HG03571 (cell line): ENCODE data around the gene SYNGR3.
"Not testable (repeated sequence)": the region's sequence is repeated elsewhere in the genome, so short reads cannot be mapped to it uniquely, and the experiment has no call there.

Source experiments
- ATAC-seq: cut with Tn5 transposase; IDR thresholded peaks from one replicate; pipeline ENCODE4 v1.9.1; 2021; ENCODE audit not compliant: unreplicated experiment

SYNGR3 gene

GRCh38 chr16:1959269-1960039, 30.3 kb upstream of the SYNGR3 start, which contains the start of gene NDUFB10:
NDUFB10 (plus strand) TSS chr16:1959538; CDS start chr16:1959625, 87 bp downstream.
- ATAC-seq: peak; percentile 48

- no peak for ATAC-seq
These were observed 28.8 kb upstream of the SYNGR3 start for GRCh38 chr16:1960665-1961630.

- no peak for ATAC-seq
These were observed 28.1 kb upstream of the SYNGR3 start for GRCh38 chr16:1961651-1962067.

- ATAC-seq: not testable (repeated sequence)
These were observed 27.3 kb upstream of the SYNGR3 start for GRCh38 chr16:1962161-1963153.

GRCh38 chr16:1963806-1964505, 25.8 kb upstream of the SYNGR3 start:
- no peak for ATAC-seq

- ATAC-seq: peak; percentile 68
These were observed 25.0 kb upstream of the SYNGR3 start, which contains the start of gene RPS2 for GRCh38 chr16:1964506-1965395. RPS2 (minus strand) TSS chr16:1964826; CDS start chr16:1964625, 201 bp downstream.

- no peak for ATAC-seq
These were observed 24.3 kb upstream of the SYNGR3 start for GRCh38 chr16:1965396-1966001.

GRCh38 chr16:1966460-1966859, 23.3 kb upstream of the SYNGR3 start, which contains the start of gene RNF151:
RNF151 (plus strand) TSS chr16:1966856; CDS start chr16:1966882, 26 bp downstream.
- ATAC-seq: no peak

- no peak for ATAC-seq
These were observed 21.4 kb upstream of the SYNGR3 start for GRCh38 chr16:1968146-1968953.

- peak; percentile 58 for ATAC-seq
These were observed 17.8 kb upstream of the SYNGR3 start, which contains the start of gene TBL3 for GRCh38 chr16:1971796-1972489. TBL3 (plus strand) TSS chr16:1972053; CDS start chr16:1972165, 112 bp downstream.

- no peak for ATAC-seq
These were observed 17.3 kb upstream of the SYNGR3 start for GRCh38 chr16:1972490-1972877.

GRCh38 chr16:1973461-1974156, 16.2 kb upstream of the SYNGR3 start:
- ATAC-seq: no peak

- ATAC-seq: no peak
These were observed 15.4 kb upstream of the SYNGR3 start for GRCh38 chr16:1974157-1975070.

GRCh38 chr16:1975432-1976215, 14.1 kb upstream of the SYNGR3 start:
- no peak for ATAC-seq
